Testis (tissue), 2 donors: Measurements from ENCODE around the gene TTLL9.

Experiments used
- POLR2A ChIP-seq: fragments of 450-650 bp; IDR thresholded peaks from one replicate; pipeline ENCODE4 v1.6.1; 2017; ENCODE audit warnings: antibody characterized with exemption, mild to moderate bottlenecking, moderate library complexity
- TF ChIP-seq, protein P1 (sequence below), 3 experiments: fragments of 450-650 bp in 2 of 3; fragments of 200-600 bp in 1 of 3; sonication (generic) in 1 of 3; IDR thresholded peaks; one replicate each; pipeline ENCODE4 v1.5.1; 2016 to 2019; ENCODE audit warnings: antibody characterized with exemption in 3 of 3, mild to moderate bottlenecking in 2 of 3, moderate library complexity in 1 of 3

- TF ChIP-seq, protein P1, sequence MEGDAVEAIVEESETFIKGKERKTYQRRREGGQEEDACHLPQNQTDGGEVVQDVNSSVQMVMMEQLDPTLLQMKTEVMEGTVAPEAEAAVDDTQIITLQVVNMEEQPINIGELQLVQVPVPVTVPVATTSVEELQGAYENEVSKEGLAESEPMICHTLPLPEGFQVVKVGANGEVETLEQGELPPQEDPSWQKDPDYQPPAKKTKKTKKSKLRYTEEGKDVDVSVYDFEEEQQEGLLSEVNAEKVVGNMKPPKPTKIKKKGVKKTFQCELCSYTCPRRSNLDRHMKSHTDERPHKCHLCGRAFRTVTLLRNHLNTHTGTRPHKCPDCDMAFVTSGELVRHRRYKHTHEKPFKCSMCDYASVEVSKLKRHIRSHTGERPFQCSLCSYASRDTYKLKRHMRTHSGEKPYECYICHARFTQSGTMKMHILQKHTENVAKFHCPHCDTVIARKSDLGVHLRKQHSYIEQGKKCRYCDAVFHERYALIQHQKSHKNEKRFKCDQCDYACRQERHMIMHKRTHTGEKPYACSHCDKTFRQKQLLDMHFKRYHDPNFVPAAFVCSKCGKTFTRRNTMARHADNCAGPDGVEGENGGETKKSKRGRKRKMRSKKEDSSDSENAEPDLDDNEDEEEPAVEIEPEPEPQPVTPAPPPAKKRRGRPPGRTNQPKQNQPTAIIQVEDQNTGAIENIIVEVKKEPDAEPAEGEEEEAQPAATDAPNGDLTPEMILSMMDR (IDR thresholded peaks at IDR 0.05), result no peak
- TF ChIP-seq POLR2A, result no peak
Observed at GRCh38 chr20:31925631-31926030, 55.2 kb downstream of the TTLL9 start.
